Esophagus mucosa (tissue), 1 donor: ENCODE data around the gene SLC39A11. TPM values are rescaled to one million over a fixed set of nuclear protein-coding genes. Genes with fewer than 3 reads are reported as not detected.
A peak's percentile ranks its signal among the peaks of the same experiment; 100 is the strongest.

Source experiments
- ATAC-seq: fragments of 200-7000 bp; cut with Tn5 transposase; one replicate; pipeline ENCODE4 v1.9.1; 2020
- total RNA-seq: library from RNA; stranded (reverse); gene quantifications from one replicate; pipeline ENCODE4 v1.2.4, GENCODE V29; 2023
- donor health status: DM: yes; HTN: yes; CAD: no.

The SLC39A11 gene
- total RNA-seq, 1 donor from 2014 or later = 32.8 TPM

GRCh38 chr17:72672729-72673128 is 419.8 kb downstream of the SLC39A11 start:
- no peak for ATAC-seq

- no peak for ATAC-seq
These were observed 421.5 kb downstream of the SLC39A11 start for GRCh38 chr17:72671016-72671415.

- ATAC-seq = no peak
These were observed 425.1 kb downstream of the SLC39A11 start for GRCh38 chr17:72667096-72668063.

GRCh38 chr17:72665852-72666851 is 426.3 kb downstream of the SLC39A11 start:
- ATAC-seq = no peak

GRCh38 chr17:72662827-72663190 is 429.7 kb downstream of the SLC39A11 start:
- ATAC-seq = no peak

GRCh38 chr17:72661945-72662826 is 430.3 kb downstream of the SLC39A11 start:
- ATAC-seq = no peak

- ATAC-seq = peak; percentile 94
These were observed 431.2 kb downstream of the SLC39A11 start for GRCh38 chr17:72661116-72661944.

- no peak for ATAC-seq
These were observed 432.0 kb downstream of the SLC39A11 start for GRCh38 chr17:72660274-72661115.

GRCh38 chr17:72659811-72660210 is 432.7 kb downstream of the SLC39A11 start:
- no peak for ATAC-seq

- no peak for ATAC-seq
These were observed 433.8 kb downstream of the SLC39A11 start for GRCh38 chr17:72658675-72659074.

- ATAC-seq = no peak
These were observed 434.8 kb downstream of the SLC39A11 start for GRCh38 chr17:72657467-72658317.

GRCh38 chr17:72656130-72656763 is 436.2 kb downstream of the SLC39A11 start:
- ATAC-seq = no peak

GRCh38 chr17:72654706-72655105 is 437.8 kb downstream of the SLC39A11 start:
- no peak for ATAC-seq

- no peak for ATAC-seq
These were observed 440.5 kb downstream of the SLC39A11 start for GRCh38 chr17:72651988-72652387.

GRCh38 chr17:72648702-72649101 is 443.8 kb downstream of the SLC39A11 start:
- ATAC-seq = no peak

GRCh38 chr17:72646176-72646575 is 446.3 kb downstream of the SLC39A11 start:
- ATAC-seq = no peak

GRCh38 chr17:72644492-72644891 is 448.0 kb downstream of the SLC39A11 start:
- no peak for ATAC-seq

GRCh38 chr17:72643575-72644216 is 448.8 kb downstream of the SLC39A11 start:
- no peak for ATAC-seq
